Measurements from ENCODE around the gene ADAD2. TPM values are rescaled to one million over a fixed set of nuclear protein-coding genes. Genes with fewer than 3 reads are reported as not detected.

ADAD2 gene
- total RNA-seq, 1 donor from 2014 or later = not detected

GRCh38 chr16:84186685-84187437 is 4.1 kb upstream of the ADAD2 start, which contains the start of gene TAF1C:
Gene TAF1C, minus strand, starts transcription at chr16:84187057. Its CDS starts 2,069 bp downstream, at chr16:84184988.
- Mint-ChIP-seq H3K27ac (ENCODE audit: unreplicated experiment) (peak within 1 kb of the TSS; percentile 72), H3K27me3 (ENCODE audit: unreplicated experiment) (peaks cover 2% of the 10 kb centered on the region), H3K4me3 (ENCODE audit: unreplicated experiment) (peak within 1 kb of the TSS; percentile 90), H3K36me3 (ENCODE audit: unreplicated experiment) (peaks cover 7% of the 10 kb centered on the region), H3K9me3 (ENCODE audit: unreplicated experiment) (no peaks in the 10 kb centered on the region), H3K4me1 (ENCODE audit: unreplicated experiment) (peaks cover 17% of the 10 kb centered on the region)
- peak; percentile 97 for DNase-seq (ENCODE audit: extremely low spot score, unreplicated experiment)
- TF ChIP-seq, protein P1, sequence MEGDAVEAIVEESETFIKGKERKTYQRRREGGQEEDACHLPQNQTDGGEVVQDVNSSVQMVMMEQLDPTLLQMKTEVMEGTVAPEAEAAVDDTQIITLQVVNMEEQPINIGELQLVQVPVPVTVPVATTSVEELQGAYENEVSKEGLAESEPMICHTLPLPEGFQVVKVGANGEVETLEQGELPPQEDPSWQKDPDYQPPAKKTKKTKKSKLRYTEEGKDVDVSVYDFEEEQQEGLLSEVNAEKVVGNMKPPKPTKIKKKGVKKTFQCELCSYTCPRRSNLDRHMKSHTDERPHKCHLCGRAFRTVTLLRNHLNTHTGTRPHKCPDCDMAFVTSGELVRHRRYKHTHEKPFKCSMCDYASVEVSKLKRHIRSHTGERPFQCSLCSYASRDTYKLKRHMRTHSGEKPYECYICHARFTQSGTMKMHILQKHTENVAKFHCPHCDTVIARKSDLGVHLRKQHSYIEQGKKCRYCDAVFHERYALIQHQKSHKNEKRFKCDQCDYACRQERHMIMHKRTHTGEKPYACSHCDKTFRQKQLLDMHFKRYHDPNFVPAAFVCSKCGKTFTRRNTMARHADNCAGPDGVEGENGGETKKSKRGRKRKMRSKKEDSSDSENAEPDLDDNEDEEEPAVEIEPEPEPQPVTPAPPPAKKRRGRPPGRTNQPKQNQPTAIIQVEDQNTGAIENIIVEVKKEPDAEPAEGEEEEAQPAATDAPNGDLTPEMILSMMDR (IDR thresholded peaks at IDR 0.05) = peak; percentile 96

DNA sequence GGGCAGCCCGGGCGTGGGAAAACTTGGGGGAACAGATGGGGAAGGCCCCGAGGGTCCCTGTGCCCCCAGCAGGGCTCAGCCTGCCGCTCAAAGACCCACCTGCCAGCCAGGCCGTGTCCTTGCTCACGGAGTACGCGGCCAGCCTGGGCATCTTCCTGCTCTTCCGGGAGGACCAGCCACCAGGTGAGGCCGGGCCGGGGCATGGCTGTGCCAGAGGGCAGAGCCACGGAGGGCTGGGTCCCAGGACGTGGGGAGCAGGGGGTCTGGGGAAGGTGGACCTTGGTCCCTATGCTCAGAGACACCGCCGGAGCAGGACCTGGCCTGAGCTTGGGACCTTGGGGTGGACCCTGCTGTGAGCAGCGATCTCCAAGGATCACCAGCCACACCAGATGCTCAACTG is 509 bp downstream of the ADAD2 start:
- Mint-ChIP-seq H3K4me3 (ENCODE audit: unreplicated experiment) (no peak overlapping the region), H3K4me1 (ENCODE audit: unreplicated experiment) (peaks cover 2% of the 10 kb centered on the region), H3K27me3 (ENCODE audit: unreplicated experiment) (peaks cover 25% of the 10 kb centered on the region), H3K9me3 (ENCODE audit: unreplicated experiment) (no peaks in the 10 kb centered on the region), H3K27ac (ENCODE audit: unreplicated experiment) (no peak overlapping the region), H3K36me3 (ENCODE audit: unreplicated experiment) (no peaks in the 10 kb centered on the region)
- TF ChIP-seq, protein P1 (IDR thresholded peaks at IDR 0.05) = no peak
- no peak for DNase-seq (ENCODE audit: extremely low spot score, unreplicated experiment)

DNA sequence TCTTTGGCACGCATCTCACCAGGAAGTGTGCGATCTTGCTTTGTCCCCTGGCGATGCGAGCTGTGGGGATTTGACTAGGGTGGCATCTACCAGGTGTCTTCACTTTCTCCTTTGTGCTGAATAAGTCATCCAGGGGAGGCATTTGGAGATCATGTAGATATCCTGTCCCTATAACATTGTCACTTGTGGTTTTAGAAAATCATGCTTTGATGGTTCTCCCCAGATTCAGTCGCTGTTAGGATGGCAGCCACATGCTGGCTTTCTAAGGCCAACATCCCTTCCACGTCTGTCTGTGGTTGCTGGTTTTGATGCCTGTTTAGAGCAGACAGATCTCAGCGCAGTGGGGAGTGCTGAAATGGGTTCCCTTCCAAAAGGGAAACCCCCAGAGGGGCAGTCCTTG is 2.5 kb downstream of the ADAD2 start:
- peaks cover 26% of the 10 kb centered on the region for H3K27me3 Mint-ChIP-seq (ENCODE audit: unreplicated experiment)
- DNase-seq (ENCODE audit: extremely low spot score, unreplicated experiment) = no peak
- H3K4me1 Mint-ChIP-seq (ENCODE audit: unreplicated experiment) = peaks cover 2% of the 10 kb centered on the region
- H3K4me3 Mint-ChIP-seq (ENCODE audit: unreplicated experiment) = no peak overlapping the region
- H3K36me3 Mint-ChIP-seq (ENCODE audit: unreplicated experiment) = no peaks in the 10 kb centered on the region
- H3K9me3 Mint-ChIP-seq (ENCODE audit: unreplicated experiment) = no peaks in the 10 kb centered on the region
- TF ChIP-seq, protein P1 (IDR thresholded peaks at IDR 0.05) = no peak
- no peak overlapping the region for H3K27ac Mint-ChIP-seq (ENCODE audit: unreplicated experiment)

DNA sequence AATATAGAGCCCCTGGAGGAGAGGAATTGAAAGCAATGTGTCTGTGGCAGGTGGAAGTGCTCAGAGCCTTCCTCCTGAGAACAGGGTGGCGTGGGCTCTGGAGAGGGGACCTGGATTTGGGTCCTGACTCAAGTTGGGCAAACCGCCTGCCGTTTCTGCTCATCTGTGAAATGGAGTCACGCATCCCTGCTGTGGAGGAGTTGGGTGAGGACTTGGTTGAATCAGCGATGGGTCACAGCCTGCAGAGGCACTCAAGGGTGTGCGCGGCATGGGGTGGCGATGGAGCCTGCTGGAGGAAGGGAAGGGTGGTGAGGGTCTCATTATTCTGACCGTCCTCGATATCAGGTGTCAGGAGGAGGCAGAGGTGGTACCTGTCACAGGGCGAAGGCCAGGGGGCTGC is 3.1 kb downstream of the ADAD2 start:
- H3K9me3 Mint-ChIP-seq (ENCODE audit: unreplicated experiment) = no peaks in the 10 kb centered on the region
- H3K36me3 Mint-ChIP-seq (ENCODE audit: unreplicated experiment) = no peaks in the 10 kb centered on the region
- no peak for DNase-seq (ENCODE audit: extremely low spot score, unreplicated experiment)
- no peak overlapping the region for H3K4me3 Mint-ChIP-seq (ENCODE audit: unreplicated experiment)
- TF ChIP-seq, protein P1 (IDR thresholded peaks at IDR 0.05) = no peak
- no peak overlapping the region for H3K27ac Mint-ChIP-seq (ENCODE audit: unreplicated experiment)
- peaks cover 8% of the 10 kb centered on the region for H3K4me1 Mint-ChIP-seq (ENCODE audit: unreplicated experiment)
- H3K27me3 Mint-ChIP-seq (ENCODE audit: unreplicated experiment) = peaks cover 27% of the 10 kb centered on the region

DNA sequence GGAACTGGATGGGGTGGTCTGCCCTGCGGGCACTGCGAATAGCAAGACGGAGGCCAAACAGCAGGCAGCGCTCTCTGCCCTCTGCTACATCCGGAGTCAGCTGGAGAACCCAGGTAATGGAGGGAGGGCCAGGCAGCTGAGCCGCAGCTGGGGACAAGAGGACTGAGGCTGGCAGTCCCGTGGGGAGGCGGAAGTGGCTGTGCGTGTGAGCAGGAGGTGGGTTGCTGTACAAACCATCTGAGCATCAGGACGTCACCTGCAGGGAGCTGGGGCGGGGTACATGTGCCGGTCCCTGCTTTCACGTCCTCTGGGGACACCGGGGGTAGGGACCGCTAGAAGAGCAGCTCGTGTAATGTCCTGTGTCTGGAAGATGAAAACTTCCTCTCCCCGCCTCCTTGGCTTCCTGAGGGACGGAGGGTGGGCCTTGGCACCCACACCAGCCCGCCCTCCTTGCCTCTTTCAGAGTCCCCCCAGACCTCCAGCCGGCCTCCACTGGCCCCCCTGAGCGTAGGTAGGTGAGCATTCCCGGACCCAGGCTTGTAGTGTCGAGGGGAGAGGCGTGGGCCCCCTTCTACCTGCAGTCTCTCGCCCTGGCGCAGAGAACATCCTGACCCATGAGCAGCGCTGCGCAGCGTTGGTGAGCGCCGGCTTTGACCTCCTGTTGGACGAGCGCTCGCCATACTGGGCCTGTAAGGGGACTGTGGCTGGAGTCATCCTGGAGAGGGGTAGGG is 3.7 kb downstream of the ADAD2 start:
- TF ChIP-seq, protein P1 (IDR thresholded peaks at IDR 0.05) = no peak
- Mint-ChIP-seq H3K36me3 (ENCODE audit: unreplicated experiment) (no peaks in the 10 kb centered on the region), H3K4me1 (ENCODE audit: unreplicated experiment) (peaks cover 9% of the 10 kb centered on the region), H3K4me3 (ENCODE audit: unreplicated experiment) (no peak overlapping the region), H3K27me3 (ENCODE audit: unreplicated experiment) (peaks cover 30% of the 10 kb centered on the region), H3K9me3 (ENCODE audit: unreplicated experiment) (no peaks in the 10 kb centered on the region), H3K27ac (ENCODE audit: unreplicated experiment) (no peak overlapping the region)
- DNase-seq (ENCODE audit: extremely low spot score, unreplicated experiment) = no peak

Measured in osteocyte (in vitro differentiated cells).